ENCODE results near the gene KLK2.

- TF ChIP-seq, protein P1, sequence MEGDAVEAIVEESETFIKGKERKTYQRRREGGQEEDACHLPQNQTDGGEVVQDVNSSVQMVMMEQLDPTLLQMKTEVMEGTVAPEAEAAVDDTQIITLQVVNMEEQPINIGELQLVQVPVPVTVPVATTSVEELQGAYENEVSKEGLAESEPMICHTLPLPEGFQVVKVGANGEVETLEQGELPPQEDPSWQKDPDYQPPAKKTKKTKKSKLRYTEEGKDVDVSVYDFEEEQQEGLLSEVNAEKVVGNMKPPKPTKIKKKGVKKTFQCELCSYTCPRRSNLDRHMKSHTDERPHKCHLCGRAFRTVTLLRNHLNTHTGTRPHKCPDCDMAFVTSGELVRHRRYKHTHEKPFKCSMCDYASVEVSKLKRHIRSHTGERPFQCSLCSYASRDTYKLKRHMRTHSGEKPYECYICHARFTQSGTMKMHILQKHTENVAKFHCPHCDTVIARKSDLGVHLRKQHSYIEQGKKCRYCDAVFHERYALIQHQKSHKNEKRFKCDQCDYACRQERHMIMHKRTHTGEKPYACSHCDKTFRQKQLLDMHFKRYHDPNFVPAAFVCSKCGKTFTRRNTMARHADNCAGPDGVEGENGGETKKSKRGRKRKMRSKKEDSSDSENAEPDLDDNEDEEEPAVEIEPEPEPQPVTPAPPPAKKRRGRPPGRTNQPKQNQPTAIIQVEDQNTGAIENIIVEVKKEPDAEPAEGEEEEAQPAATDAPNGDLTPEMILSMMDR (conservative IDR thresholded peaks at IDR 0.05; ENCODE audit: low read length): no peak
- no peak for TF ChIP-seq EZH2phosphoT487 (IDR thresholded peaks at IDR 0.05; ENCODE audit: borderline replicate concordance)
These were observed 51.3 kb downstream of the KLK2 start for GRCh38 chr19:50924586-50924985.

Data from Loucy (cell line).